Measurements from ENCODE around the gene CD300LF.

The CD300LF gene

DNA sequence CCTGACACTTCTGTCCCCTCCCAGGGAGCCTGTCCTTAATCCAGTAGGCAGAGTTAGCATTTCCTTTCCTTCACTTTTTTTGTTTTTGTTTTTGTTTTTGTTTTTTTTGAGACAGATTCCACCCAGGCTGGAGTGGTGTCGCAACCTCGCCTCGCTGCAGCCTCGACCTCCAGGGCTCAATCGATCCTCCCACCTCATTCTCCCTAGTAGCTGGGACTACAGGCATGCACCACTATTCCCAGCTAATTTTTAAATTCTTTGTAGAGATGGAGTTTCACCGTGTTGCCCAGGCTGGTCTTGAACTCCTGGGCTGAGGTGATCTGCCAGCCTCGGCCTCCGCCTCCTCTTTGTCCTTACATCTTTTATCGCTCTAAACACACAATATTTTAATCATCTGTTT is 39.7 kb upstream of the CD300LF start:
- no peak for DNase-seq (ENCODE audit: low read depth)
- no peak overlapping the region for H3K4me3 ChIP-seq (replicated peaks; ENCODE audit: low read depth, low read length)
- TF ChIP-seq, protein P1, sequence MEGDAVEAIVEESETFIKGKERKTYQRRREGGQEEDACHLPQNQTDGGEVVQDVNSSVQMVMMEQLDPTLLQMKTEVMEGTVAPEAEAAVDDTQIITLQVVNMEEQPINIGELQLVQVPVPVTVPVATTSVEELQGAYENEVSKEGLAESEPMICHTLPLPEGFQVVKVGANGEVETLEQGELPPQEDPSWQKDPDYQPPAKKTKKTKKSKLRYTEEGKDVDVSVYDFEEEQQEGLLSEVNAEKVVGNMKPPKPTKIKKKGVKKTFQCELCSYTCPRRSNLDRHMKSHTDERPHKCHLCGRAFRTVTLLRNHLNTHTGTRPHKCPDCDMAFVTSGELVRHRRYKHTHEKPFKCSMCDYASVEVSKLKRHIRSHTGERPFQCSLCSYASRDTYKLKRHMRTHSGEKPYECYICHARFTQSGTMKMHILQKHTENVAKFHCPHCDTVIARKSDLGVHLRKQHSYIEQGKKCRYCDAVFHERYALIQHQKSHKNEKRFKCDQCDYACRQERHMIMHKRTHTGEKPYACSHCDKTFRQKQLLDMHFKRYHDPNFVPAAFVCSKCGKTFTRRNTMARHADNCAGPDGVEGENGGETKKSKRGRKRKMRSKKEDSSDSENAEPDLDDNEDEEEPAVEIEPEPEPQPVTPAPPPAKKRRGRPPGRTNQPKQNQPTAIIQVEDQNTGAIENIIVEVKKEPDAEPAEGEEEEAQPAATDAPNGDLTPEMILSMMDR (IDR thresholded peaks at IDR 0.05; ENCODE audit: low read length, missing control alignments), result no peak

DNA sequence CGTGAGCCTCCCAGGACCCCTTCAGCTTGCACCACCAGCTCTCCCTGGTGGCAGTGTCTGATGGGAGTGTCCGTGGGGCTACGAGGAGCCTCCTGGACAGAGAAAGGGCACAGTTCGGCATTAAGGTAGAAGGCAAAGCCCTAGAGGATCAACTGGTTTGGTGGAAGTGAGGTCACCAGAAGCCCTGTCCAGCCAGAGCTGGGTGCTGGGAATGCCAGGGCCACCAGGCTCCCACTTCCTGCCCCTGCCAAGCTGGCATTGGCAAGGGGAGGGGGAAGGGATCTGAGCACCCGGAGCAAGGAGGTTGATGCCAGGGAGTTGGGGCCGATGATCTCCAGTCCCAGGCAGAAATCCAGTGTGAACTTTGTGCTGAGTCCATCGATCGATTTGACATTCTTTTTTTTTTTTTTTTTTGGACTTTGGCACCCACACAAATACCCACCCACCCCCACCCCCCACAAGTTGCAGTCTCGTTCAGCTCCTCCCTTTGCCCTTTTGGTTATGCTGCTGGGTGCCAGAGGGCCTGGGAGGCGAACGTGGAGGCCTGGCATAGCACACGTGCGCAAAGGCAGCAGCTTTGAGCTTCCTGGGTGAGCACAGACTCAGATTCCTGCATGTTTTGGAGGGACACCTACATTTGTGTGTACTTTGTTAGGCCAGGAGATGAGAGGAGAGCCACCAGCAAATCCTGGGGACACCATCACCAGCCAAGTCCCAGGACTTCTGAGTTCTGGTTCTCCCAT is 37.8 kb upstream of the CD300LF start:
- TF ChIP-seq, protein P1 (IDR thresholded peaks at IDR 0.05; ENCODE audit: low read length, missing control alignments), result no peak
- no peak for DNase-seq (ENCODE audit: low read depth)
- peak overlapping the region; percentile 73 for H3K4me3 ChIP-seq (replicated peaks; ENCODE audit: low read depth, low read length)

DNA sequence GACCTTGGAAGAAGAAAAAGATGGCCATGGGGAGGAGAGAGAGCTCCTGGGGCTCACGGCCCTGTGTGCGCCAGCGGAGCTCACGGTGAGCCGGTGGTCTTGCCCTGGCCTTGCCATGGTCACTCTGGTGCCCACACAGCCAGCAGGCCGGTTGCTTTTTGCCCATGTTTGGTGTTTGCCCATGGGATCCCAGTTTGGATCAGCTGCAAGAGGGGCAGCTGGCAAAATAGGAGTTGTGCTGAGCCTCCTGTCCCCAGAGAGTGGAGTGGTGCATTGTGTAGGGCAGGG is 37.3 kb upstream of the CD300LF start:
- no peak for DNase-seq (ENCODE audit: low read depth)
- H3K4me3 ChIP-seq (replicated peaks; ENCODE audit: low read depth, low read length), result peak overlapping the region; percentile 73
- TF ChIP-seq, protein P1 (IDR thresholded peaks at IDR 0.05; ENCODE audit: low read length, missing control alignments), result no peak

DNA sequence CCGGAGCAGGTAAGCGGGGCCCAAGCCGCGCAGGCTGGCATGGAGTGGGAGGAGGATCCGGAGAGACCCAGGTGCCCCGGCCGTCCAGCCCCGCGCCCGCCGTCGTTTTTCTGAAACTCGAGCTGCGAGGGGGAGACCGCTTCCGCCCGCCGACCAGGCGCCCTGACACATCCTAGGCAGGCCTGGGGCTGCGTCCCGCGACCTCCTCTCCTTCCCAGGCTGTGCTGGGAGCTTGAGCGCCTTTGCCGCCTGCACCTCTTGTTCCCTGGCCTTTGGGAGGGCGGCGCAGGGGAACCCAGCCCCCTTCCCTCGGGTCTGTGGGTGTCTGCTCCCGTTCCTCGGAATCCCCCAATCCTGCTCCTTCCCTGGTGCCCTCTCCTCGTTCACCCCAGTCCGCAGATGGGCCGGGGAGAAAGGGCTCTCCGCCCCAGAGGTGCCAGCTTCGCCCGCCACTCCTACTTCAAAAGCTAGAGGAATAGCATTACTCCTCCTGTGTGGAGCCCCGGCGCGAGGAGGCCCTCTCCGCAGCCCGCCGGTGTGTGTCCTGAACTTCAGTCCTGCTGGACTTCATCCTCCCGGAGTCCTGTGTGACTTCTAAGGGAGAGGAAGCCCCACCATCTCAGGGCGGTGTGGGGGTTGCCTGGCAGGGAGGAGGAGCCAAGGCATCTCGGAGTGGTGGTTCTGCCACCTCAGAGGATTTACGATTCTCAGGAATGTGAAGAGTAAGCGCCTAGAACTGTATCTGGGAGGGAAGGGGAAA is 36.7 kb upstream of the CD300LF start:
- peak overlapping the region; percentile 73 for H3K4me3 ChIP-seq (replicated peaks; ENCODE audit: low read depth, low read length)
- DNase-seq (ENCODE audit: low read depth), result no peak
- TF ChIP-seq, protein P1 (IDR thresholded peaks at IDR 0.05; ENCODE audit: low read length, missing control alignments), result no peak

DNA sequence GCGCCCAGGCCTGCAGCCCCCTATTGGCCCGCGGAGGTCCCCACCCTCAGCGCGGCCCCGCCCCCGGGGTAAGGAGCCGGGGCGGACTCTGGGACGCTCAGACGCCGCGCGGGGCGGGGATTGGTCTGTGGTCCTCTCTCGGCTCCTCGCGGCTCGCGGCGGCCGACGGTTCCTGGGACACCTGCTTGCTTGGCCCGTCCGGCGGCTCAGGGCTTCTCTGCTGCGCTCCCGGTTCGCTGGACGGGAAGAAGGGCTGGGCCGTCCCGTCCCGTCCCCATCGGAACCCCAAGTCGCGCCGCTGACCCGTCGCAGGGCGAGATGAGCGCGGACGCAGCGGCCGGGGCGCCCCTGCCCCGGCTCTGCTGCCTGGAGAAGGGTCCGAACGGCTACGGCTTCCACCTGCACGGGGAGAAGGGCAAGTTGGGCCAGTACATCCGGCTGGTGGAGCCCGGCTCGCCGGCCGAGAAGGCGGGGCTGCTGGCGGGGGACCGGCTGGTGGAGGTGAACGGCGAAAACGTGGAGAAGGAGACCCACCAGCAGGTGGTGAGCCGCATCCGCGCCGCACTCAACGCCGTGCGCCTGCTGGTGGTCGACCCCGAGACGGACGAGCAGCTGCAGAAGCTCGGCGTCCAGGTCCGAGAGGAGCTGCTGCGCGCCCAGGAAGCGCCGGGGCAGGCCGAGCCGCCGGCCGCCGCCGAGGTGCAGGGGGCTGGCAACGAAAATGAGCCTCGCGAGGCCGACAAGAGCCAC is 36.0 kb upstream of the CD300LF start, which contains the start of gene NHERF1:
NHERF1 (plus strand) TSS at position 100 of the 750 bp plus-strand sequence; CDS start at position 319, 219 bp downstream.
- peak; percentile 87 for DNase-seq (ENCODE audit: low read depth)
- TF ChIP-seq, protein P1 (IDR thresholded peaks at IDR 0.05; ENCODE audit: low read length, missing control alignments), result no peak
- H3K4me3 ChIP-seq (replicated peaks; ENCODE audit: low read depth, low read length), result peak within 1 kb of the TSS; percentile 73

DNA sequence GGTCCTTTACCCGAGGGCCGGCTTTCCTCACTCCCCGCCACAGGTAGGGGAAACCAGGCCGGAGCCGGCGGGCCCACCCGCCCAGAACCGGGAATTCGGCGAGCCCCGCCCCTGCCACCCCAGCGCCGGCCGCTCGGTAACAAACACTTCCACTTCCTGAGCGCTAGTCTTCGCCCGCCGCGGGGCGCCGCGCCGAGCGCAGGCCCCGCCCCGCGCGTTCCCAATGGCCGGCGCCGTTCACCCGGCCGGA is 35.5 kb upstream of the CD300LF start:
- TF ChIP-seq, protein P1 (IDR thresholded peaks at IDR 0.05; ENCODE audit: low read length, missing control alignments), result no peak
- DNase-seq (ENCODE audit: low read depth), result no peak
- H3K4me3 ChIP-seq (replicated peaks; ENCODE audit: low read depth, low read length), result peak overlapping the region; percentile 58

Measured in fibroblast of pulmonary artery (primary cell).